Heart right ventricle (tissue), 16 donors: ENCODE data around the gene ACOXL. TPM values are rescaled to one million over a fixed set of nuclear protein-coding genes. Genes with fewer than 3 reads are reported as not detected.

Experiments used
- ATAC-seq, 8 donors: fragments of 200-7000 bp; cut with Tn5 transposase; one replicate each; pipeline ENCODE4 v1.9.1; 2020; ENCODE audit warnings: mild to moderate bottlenecking in 8 of 8, moderate library complexity in 8 of 8, moderate number of reproducible peaks in 1 of 8
- DNase-seq, 2 donors: peaks; one replicate each; pipeline ENCODE4 v3.0.0-alpha.2; 2020
- H3K27ac ChIP-seq, 10 donors: fragments of 200-600 bp; sonication (generic) in 2 of 10; one replicate each; pipeline versions ENCODE4 v1.5.0 to v1.8.0; 2020 to 2022; ENCODE audit warnings: mild to moderate bottlenecking in 3 of 10
- H3K27me3 ChIP-seq, 7 donors: fragments of 200-600 bp; one replicate each; pipeline ENCODE4 v1.8.0; 2021 to 2022; ENCODE audit warnings: mild to moderate bottlenecking in 2 of 7
- H3K36me3 ChIP-seq, 9 donors: fragments of 200-600 bp; sonication (generic) in 1 of 9; one replicate each; pipeline versions ENCODE4 v1.5.0 to v1.8.0; 2020 to 2022; ENCODE audit warnings: mild to moderate bottlenecking in 2 of 9
- H3K4me1 ChIP-seq, 9 donors: fragments of 200-600 bp; sonication (generic) in 1 of 9; one replicate each; pipeline versions ENCODE4 v1.5.0 to v1.8.0; 2020 to 2022; ENCODE audit warnings: mild to moderate bottlenecking in 4 of 9
- H3K4me3 ChIP-seq, 10 donors: fragments of 200-600 bp; sonication (generic) in 2 of 10; one replicate each; pipeline versions ENCODE4 v1.5.0 to v1.8.0; 2020 to 2022; ENCODE audit warnings: mild to moderate bottlenecking in 7 of 10, moderate library complexity in 2 of 10
- H3K9me3 ChIP-seq, 11 donors: fragments of 200-600 bp in 10 of 11; sonication (generic) in 2 of 11; one replicate each; pipeline versions ENCODE4 v1.5.0 to v1.8.0; 2013 to 2022; ENCODE audit warnings: mild to moderate bottlenecking in 2 of 11, control low read depth in 1 of 11, moderate library complexity in 1 of 11
- CTCF ChIP-seq, 9 donors: fragments of 200-600 bp; sonication (generic) in 2 of 9; IDR thresholded peaks; one replicate each; pipeline versions ENCODE4 v1.5.0 to v1.8.0; 2021 to 2022; ENCODE audit warnings: antibody characterized with exemption in 9 of 9, mild to moderate bottlenecking in 5 of 9, moderate library complexity in 1 of 9
- WGBS, 2 donors: extraction: QIAGEN DNeasy Blood & Tissue Kit; methylation state at CpG; one replicate each; pipeline ENCODE4 v1.1.7; 2013; ENCODE audit warnings: inconsistent platforms in 1 of 2; 5-methylcytosine and 5-hydroxymethylcytosine counted together
- intact Hi-C, 10 donors: fragments of 100-400 bp; cut with DNase I; formaldehyde crosslinking; loops; one replicate each; pipeline versions ENCODE4 v1.11.1 to v1.14.2; 2022
- polyA plus RNA-seq, 2 donors: library from polyadenylated mRNA; stranded (reverse); fragments of 200-250 nt; gene quantifications; one replicate each; pipeline ENCODE4 v1.2.3, GENCODE V29; 2013
- total RNA-seq, 10 donors: library from RNA; stranded (reverse); fragmentation: NEBNext Ultra II Directional in 3 of 10; extraction: Animal tissue kit (Norgen Biotek cat#: 25700) in 3 of 10; gene quantifications; one replicate each; pipeline versions ENCODE4 v1.2.1 to v1.2.4, GENCODE V29; 2021 to 2023
- donor health status: Arrhythmogenic right ventricular cardiomyopathy.
- donor health status: ischemic (EF 13 %, LVEDD 7.1; RV severe dilation, severe dysfunction).
- donor health status: healthy with polysubstance abuse.
- donor health status: DM: no; HTN: yes; CAD: no.
- donor health status: DM: no; HTN: no; CAD: no.
- donor health status: ischemic (EF 25% LVEDD 6.9; RV normal size, moderate dysfunction).
- donor health status: ischemic (EF 25% LVEDD 5.7; RV mildly dilated, moderate dysfunction).
- donor health status: healthy.
- donor health status: DM: yes; HTN: yes; CAD: no.
- donor health status: Ischemic cardiomyopathy.
- donor health status: ischemic (EF 35%, LVEDD 5.7; RV mildly dilated, moderate dysfunction).
- donor health status: nonischemic (EF 11% LVEDD 7.7; RV severe dilation, severe dysfunction).
- donor health status: DM: yes; HTN: yes; CAD: no.
- donor health status: PGD.
- donor health status: ischemic (EF 29% LVEDD 5.4; RV normal size, mild dysfunction).
- donor health status: nonischemic (EF 23%, LVEDD 6.1; RV moderate dilation, normal function).

Gene ACOXL
- total and polyA plus RNA-seq, 12 donors = not detected

- no peaks in the 10 kb centered on the region for H3K36me3 ChIP-seq
- no peak overlapping the region for H3K4me3 ChIP-seq
- intact Hi-C loops = no loop called here
- H3K9me3 ChIP-seq = peaks cover 0 to 6% (median 0%) of the 10 kb centered on the region in 11 donors
- 88 to 91% methylated on average over 4 of the region's 4 CpGs for WGBS, 2 donors
- ATAC-seq (no peak), DNase-seq (no peak)
- H3K27me3 ChIP-seq = peaks cover 0 to 20% (median 4%) of the 10 kb centered on the region in 7 donors
- no peak for TF ChIP-seq CTCF (IDR thresholded peaks at IDR 0.05)
- no peak overlapping the region for H3K27ac ChIP-seq
- peaks cover 0 to 6% (median 0%) of the 10 kb centered on the region in 9 donors for H3K4me1 ChIP-seq
Observed at GRCh38 chr2:110789706-110790105, 57.3 kb downstream of the ACOXL start.

- Histone ChIP-seq H3K4me1 (peaks cover 0 to 7% (median 0%) of the 10 kb centered on the region in 9 donors), H3K4me3 (no peak overlapping the region), H3K27ac (no peak overlapping the region), H3K36me3 (no peaks in the 10 kb centered on the region), H3K9me3 (peaks cover 0 to under 1% (median 0%) of the 10 kb centered on the region in 11 donors), H3K27me3 (peaks cover 0 to 19% (median 4%) of the 10 kb centered on the region in 7 donors)
- TF ChIP-seq CTCF (IDR thresholded peaks at IDR 0.05) = no peak
- no peak for ATAC-seq
- no peak for DNase-seq
- intact Hi-C loops = no loop called here
Observed at GRCh38 chr2:110790907-110791306, 58.5 kb downstream of the ACOXL start.

- DNase-seq = no peak
- H3K27me3 ChIP-seq = peaks cover 0 to 17% (median 4%) of the 10 kb centered on the region in 7 donors
- intact Hi-C loops = no loop called here
- ATAC-seq = no peak
- H3K36me3 ChIP-seq = no peaks in the 10 kb centered on the region
- H3K4me3 ChIP-seq = no peak overlapping the region
- H3K4me1 ChIP-seq = peaks cover 0 to 7% (median 0%) of the 10 kb centered on the region in 9 donors
- H3K27ac ChIP-seq = no peak overlapping the region
- WGBS, 2 donors = 72 to 82% methylated on average over 4 of the region's 4 CpGs
- no peaks in the 10 kb centered on the region for H3K9me3 ChIP-seq
- TF ChIP-seq CTCF (IDR thresholded peaks at IDR 0.05) = no peak
Observed at GRCh38 chr2:110791435-110791834, 59.1 kb downstream of the ACOXL start.

- Histone ChIP-seq H3K36me3 (no peaks in the 10 kb centered on the region), H3K4me3 (no peak overlapping the region), H3K27me3 (peaks cover 0 to 17% (median 4%) of the 10 kb centered on the region in 7 donors), H3K27ac (no peak overlapping the region), H3K4me1 (peaks cover 0 to 7% (median 0%) of the 10 kb centered on the region in 9 donors), H3K9me3 (no peaks in the 10 kb centered on the region)
- no peak for DNase-seq
- intact Hi-C loops = no loop called here
- 89 to 92% methylated on average over 4 of the region's 4 CpGs for WGBS, 2 donors
- TF ChIP-seq CTCF (IDR thresholded peaks at IDR 0.05) = no peak
- ATAC-seq = no peak
Observed at GRCh38 chr2:110793034-110793433, 60.7 kb downstream of the ACOXL start.
